ENCODE measurements around the gene GNPTAB. TPM values are rescaled to one million over a fixed set of nuclear protein-coding genes. Genes with fewer than 3 reads are reported as not detected.

Gene GNPTAB
- total RNA-seq, 1 donor from 2014 or later = 74.2 TPM

DNA sequence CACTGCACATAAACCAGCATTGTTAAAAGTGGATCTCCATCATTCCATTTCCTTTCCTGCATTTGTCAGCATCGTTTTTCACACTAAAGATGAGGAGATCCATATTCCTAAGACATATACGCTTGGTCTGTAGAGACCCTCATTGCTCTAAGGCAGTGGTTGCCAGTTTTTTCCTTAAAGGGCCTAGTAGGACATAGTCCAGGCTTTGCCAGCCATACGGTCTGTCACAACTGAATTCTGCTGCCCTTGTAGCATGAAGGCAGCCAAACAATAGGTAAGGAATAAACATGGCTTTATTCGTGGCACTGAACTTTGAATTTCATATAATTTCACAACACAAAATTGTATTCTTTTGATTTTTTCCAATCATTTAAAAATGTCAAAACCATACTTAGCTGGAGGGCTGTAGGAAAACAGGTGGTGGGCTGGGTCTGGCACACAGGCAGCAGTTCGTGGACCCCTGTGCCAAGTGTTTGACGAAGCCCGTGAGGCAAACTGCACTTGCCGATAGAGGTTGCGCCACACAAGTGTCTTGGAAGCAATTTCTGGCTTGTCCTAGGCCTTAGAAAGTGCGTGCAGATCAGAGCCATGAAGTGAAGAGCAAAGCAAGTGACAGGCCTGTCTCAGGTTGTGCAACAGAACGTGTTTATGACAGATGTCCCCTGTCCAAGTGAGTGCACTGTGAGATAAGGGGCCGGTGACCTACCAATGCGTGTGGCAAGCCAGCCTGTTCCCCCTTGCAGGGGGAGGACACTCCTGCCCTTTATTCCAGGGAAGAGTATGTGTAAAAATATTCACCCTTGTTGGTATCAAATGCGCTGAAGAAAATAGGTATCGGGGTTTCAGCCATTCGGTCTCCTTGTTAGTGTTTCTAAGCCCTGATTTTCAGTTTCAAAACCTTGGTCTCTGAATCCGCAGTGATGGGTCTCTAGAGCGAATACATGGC is 134.2 kb downstream of the GNPTAB start:
- no peak for DNase-seq (ENCODE audit: low read depth)

DNA sequence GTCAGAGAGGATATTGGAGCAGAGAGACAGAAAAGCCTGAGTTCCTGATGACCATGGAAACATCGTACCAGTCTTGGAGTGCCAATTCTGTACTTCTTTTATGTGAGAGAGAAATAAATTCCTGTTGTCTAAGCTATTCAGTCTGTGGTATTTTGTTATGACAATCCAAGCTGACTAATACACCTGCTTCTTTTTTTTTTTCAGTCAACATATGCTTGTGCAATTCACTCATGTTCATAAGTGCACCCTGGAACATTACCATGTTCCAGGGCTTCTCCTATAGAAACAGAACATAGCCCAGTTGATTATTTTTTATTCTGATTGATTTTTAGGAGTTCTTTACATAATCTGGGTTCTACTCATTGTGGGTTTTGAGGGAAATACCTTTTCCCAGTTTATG is 135.1 kb downstream of the GNPTAB start:
- peak; percentile 87 for DNase-seq (ENCODE audit: low read depth)

Other genes starting within 250 kb of the GNPTAB start
- not detected in 2 replicates for gene MYBPC1, start 236.0 kb downstream of the GNPTAB start, total RNA-seq
- gene CHPT1, start 133.3 kb downstream of the GNPTAB start, total RNA-seq = 38.2 and 76.1 TPM in 2 replicates
- gene SYCP3, start 91.5 kb downstream of the GNPTAB start, total RNA-seq = 0.15 TPM in 1 of 2 replicates, not detected in the other
- gene DRAM1, start 46.6 kb upstream of the GNPTAB start, total RNA-seq = 95.3 and 131 TPM in 2 replicates
- gene WASHC3, start 231.0 kb upstream of the GNPTAB start, total RNA-seq = 53.6 and 96.6 TPM in 2 replicates